K562 (cell line): ENCODE data around the gene USP27X. TPM values are rescaled to one million over a fixed set of nuclear protein-coding genes. Genes with fewer than 3 reads are reported as not detected.

ENCODE experiments used
- ATAC-seq: fragments of 200-7000 bp; cut with Tn5 transposase; 3 replicates; pipeline ENCODE4 v1.9.1; 2020; ENCODE audit warnings: moderate library complexity
- BruUV-seq: library from RNA; stranded (reverse); fragments of 400-500 nt; replicated peaks from 2 replicates; lab custom pipeline; 2021; lab: Mats Ljungman, UMichigan
- CTCF ChIA-PET: fragments of 300-600 bp; formaldehyde crosslinking; extraction: SDS; loops from one replicate; lab custom pipeline; 2021; ENCODE audit warnings: low intra/inter-chr PET ratio; lab: Yijun Ruan, JAX
- POLR2A ChIA-PET: fragments of 300-600, 350-650 bp; sonication (Branson Sonifier 250); formaldehyde crosslinking; extraction: SDS; loops from one replicate; lab custom pipeline; 2021; ENCODE audit warnings: antibody characterized with exemption, inconsistent platforms; lab: Yijun Ruan, JAX
- DNase-seq, 4 experiments: peaks; one replicate each; pipeline versions ENCODE4 v3.0.0 to v3.0.0-alpha.2; 2011 to 2018; ENCODE audit warnings: low spot score in 3 of 4, mixed read lengths in 3 of 4; ENCODE audit errors: extremely low read depth in 1 of 4
- FAIRE-seq: peaks from 2 replicates; lab custom pipeline; 2011; peaks lifted over from hg19 to GRCh38; lab: Jason Lieb, UNC
- H2AFZ ChIP-seq: 2 replicates; pipeline ENCODE4 v1.6.0; 2011; ENCODE audit warnings: low read depth, low read length, control low read depth, inconsistent platforms
- H3K27ac ChIP-seq: fragments of 200-600 bp; 3 replicates; pipeline ENCODE4 v1.8.0; 2011; ENCODE audit warnings: low read depth, mild to moderate bottlenecking, control low read depth, inconsistent platforms, low read length, moderate library complexity, mixed read lengths; ENCODE audit errors: extremely low read depth
- H3K27me3 ChIP-seq, 2 experiments: fragments of 300-600 bp in 1 of 2; 2 replicates in 1 of 2; 3 replicates in 1 of 2; pipeline versions ENCODE4 v1.6.0 to v1.8.0; 2011; ENCODE audit warnings: inconsistent platforms in 2 of 2, low read length in 2 of 2, mild to moderate bottlenecking in 1 of 2, mixed read lengths in 1 of 2, moderate library complexity in 1 of 2; ENCODE audit not compliant: control insufficient read depth in 2 of 2, insufficient read depth in 2 of 2
- H3K36me3 ChIP-seq: fragments of 300-600 bp; 3 replicates; pipeline ENCODE4 v1.8.0; 2011; ENCODE audit warnings: mild to moderate bottlenecking, low read length, inconsistent platforms; ENCODE audit not compliant: control insufficient read depth, insufficient read depth
- H3K4me1 ChIP-seq, 2 experiments: fragments of 200-600 bp in 1 of 2; replicated peaks in 1 of 2; 2 replicates in 1 of 2; 3 replicates in 1 of 2; pipeline versions ENCODE4 v1.5.1 to v1.8.0; 2011; ENCODE audit warnings: inconsistent platforms in 2 of 2, low read length in 2 of 2, mild to moderate bottlenecking in 1 of 2, mixed read lengths in 1 of 2, moderate library complexity in 1 of 2; ENCODE audit not compliant: control insufficient read depth in 2 of 2, insufficient read depth in 2 of 2
- H3K4me2 ChIP-seq: 2 replicates; pipeline ENCODE4 v1.6.1; 2011; ENCODE audit warnings: low read length, control low read depth, inconsistent platforms, mixed read lengths; ENCODE audit not compliant: insufficient read depth
- H3K4me3 ChIP-seq: fragments of 200-600 bp; sonication (generic), shearing (Covaris generic); 2 replicates; pipeline ENCODE4 v1.5.1; 2016; ENCODE audit warnings: control low read depth, inconsistent platforms
- H3K79me2 ChIP-seq: fragments of 200-600 bp; 3 replicates; pipeline ENCODE4 v1.8.0; 2011; ENCODE audit warnings: low read length, inconsistent platforms; ENCODE audit not compliant: control insufficient read depth, insufficient read depth
- H3K9ac ChIP-seq, 2 experiments: 2 replicates each; pipeline versions ENCODE4 v1.6.0 to v1.6.1; 2011; ENCODE audit warnings: low read depth in 2 of 2, low read length in 2 of 2, control low read depth in 1 of 2, inconsistent platforms in 1 of 2, mild to moderate bottlenecking in 1 of 2, mixed read lengths in 1 of 2; ENCODE audit not compliant: insufficient read depth in 1 of 2
- H3K9me1 ChIP-seq: one replicate; pipeline ENCODE4 v1.6.0; 2011; ENCODE audit warnings: inconsistent platforms, mild to moderate bottlenecking, low read length, moderate library complexity; ENCODE audit not compliant: control insufficient read depth, insufficient read depth
- H3K9me3 ChIP-seq: replicated peaks from 2 replicates; pipeline ENCODE4 v1.5.1; 2011; ENCODE audit warnings: low read depth, low read length, inconsistent platforms; ENCODE audit not compliant: control insufficient read depth, insufficient read depth
- H4K20me1 ChIP-seq: replicated peaks from 2 replicates; pipeline ENCODE4 v1.6.1; 2011; ENCODE audit warnings: low read length, inconsistent platforms, mixed read lengths; ENCODE audit not compliant: control insufficient read depth, insufficient read depth
- ARID1B ChIP-seq: fragments of 450-650 bp; IDR thresholded peaks from 2 replicates; pipeline ENCODE4 v1.6.1; 2016; ENCODE audit warnings: antibody characterized with exemption, mild to moderate bottlenecking, inconsistent platforms
- DPF2 ChIP-seq: fragments of 450-650 bp; IDR thresholded peaks from 2 replicates; pipeline ENCODE4 v1.6.1; 2016
- EZH2 ChIP-seq: IDR thresholded peaks from 2 replicates; pipeline ENCODE4 v1.6.1; 2012; ENCODE audit warnings: low read depth, mild to moderate bottlenecking, inconsistent platforms, low read length, borderline replicate concordance
- FOXP1 ChIP-seq: sonication (generic); formaldehyde crosslinking; IDR thresholded peaks from 2 replicates; pipeline ENCODE4 v1.8.0; 2022; ENCODE audit warnings: mild to moderate bottlenecking, missing genetic modification reagents
- HDAC3 ChIP-seq: fragments of 450-650 bp; IDR thresholded peaks from 2 replicates; pipeline ENCODE4 v1.6.1; 2018; ENCODE audit warnings: borderline replicate concordance, mild to moderate bottlenecking, moderate library complexity; ENCODE audit not compliant: partially characterized antibody
- MAFG ChIP-seq: fragments of 450-650 bp; conservative IDR thresholded peaks from 2 replicates; pipeline ENCODE4 v1.6.1; 2016; ENCODE audit warnings: missing genetic modification characterization, missing compliant biosample characterization
- MEIS2 ChIP-seq: fragments of 450-650 bp; IDR thresholded peaks from 2 replicates; pipeline ENCODE4 v1.6.1; 2014; ENCODE audit warnings: mild to moderate bottlenecking; ENCODE audit not compliant: partially characterized antibody
- POLR2AphosphoS5 ChIP-seq: IDR thresholded peaks from 2 replicates; pipeline ENCODE4 v1.6.1; 2011; ENCODE audit warnings: mild to moderate bottlenecking, low read depth, low read length, moderate library complexity; ENCODE audit not compliant: control insufficient read depth, insufficient read depth
- PYGO2 ChIP-seq: fragments of 450-650 bp; IDR thresholded peaks from 2 replicates; pipeline ENCODE4 v1.6.1; 2016; ENCODE audit warnings: mild to moderate bottlenecking, missing genetic modification characterization, moderate library complexity, missing compliant biosample characterization
- SRSF3 ChIP-seq: fragments of 200-400 bp; formaldehyde crosslinking; IDR thresholded peaks from 2 replicates; pipeline ENCODE4 v1.6.1; 2016; ENCODE audit warnings: mild to moderate bottlenecking, low read length, moderate library complexity; ENCODE audit not compliant: insufficient read depth
- SUPT5H ChIP-seq: fragments of 450-650 bp; IDR thresholded peaks from 2 replicates; pipeline ENCODE4 v1.6.1; 2016
- U2AF2 ChIP-seq: fragments of 200-400 bp; formaldehyde crosslinking; optimal IDR thresholded peaks from 2 replicates; pipeline ENCODE3; 2017; ENCODE audit warnings: low read depth, mild to moderate bottlenecking, low read length
- ZKSCAN8 ChIP-seq: fragments of 200-800 bp; sonication (Bioruptor generic); IDR thresholded peaks from 2 replicates; pipeline ENCODE4 v1.6.1; 2016; ENCODE audit warnings: missing genetic modification characterization, missing compliant biosample characterization
- ZNF347 ChIP-seq: fragments of 450-650 bp; formaldehyde crosslinking; IDR thresholded peaks from 2 replicates; pipeline ENCODE4 v1.4.0; 2020; ENCODE audit warnings: low read depth, mild to moderate bottlenecking, moderate library complexity
- ZNF707 ChIP-seq: fragments of 250-450 bp; sonication (Bioruptor Pico); conservative IDR thresholded peaks from 2 replicates; pipeline ENCODE4 v1.8.0; 2022; ENCODE audit warnings: inconsistent platforms, mild to moderate bottlenecking, moderate library complexity
- WGBS: fragments of 100-300 bp; shearing (Covaris generic); methylation state at CpG from one replicate; pipeline ENCODE4 v1.1.6; 2016; ENCODE audit warnings: low coverage, mixed read lengths; ENCODE audit not compliant: insufficient coverage; ENCODE audit errors: missing lambda C conversion rate; 5-methylcytosine and 5-hydroxymethylcytosine counted together
- in situ Hi-C: fragments of 300-500 bp; cut with MboI; formaldehyde crosslinking; loops from 4 replicates; pipeline ENCODE4 v1.15.0; 2018; ENCODE audit warnings: inconsistent platforms, mixed read lengths
- intact Hi-C: fragments of 100-400 bp; cut with micrococcal nuclease; formaldehyde crosslinking; loops from 2 replicates; pipeline ENCODE4 v1.14.2; 2022
- polyA plus RNA-seq, 8 experiments: library from polyadenylated mRNA; depleted of rRNA in 4 of 8; stranded (reverse) in 5 of 8; unstranded in 3 of 8; fragments of >200 nt; fragmentation: Nextera tagmentation in 2 of 8; fragmentation: Illumina TruSeq in 1 of 8; extraction: Ambion mirVana in 2 of 8; extraction: Trizol in 1 of 8; gene quantifications; 2 replicates each; pipeline versions ENCODE4 v1.2.1 to v1.2.3, GENCODE V29; 2011 to 2014; ENCODE audit warnings: inconsistent platforms in 1 of 8, missing spikeins in 1 of 8
- total RNA-seq, 7 experiments: library from RNA; depleted of rRNA in 6 of 7; stranded (reverse); fragments of >200 nt in 6 of 7; fragmentation: Illumina TruSeq in 2 of 7; extraction: Trizol in 2 of 7; gene quantifications; 2 replicates each; pipeline versions ENCODE4 v1.2.1 to v1.2.3, GENCODE V29; 2011 to 2021; ENCODE audit warnings: low replicate concordance in 1 of 7
- TF ChIP-seq, protein P1 (sequence below): fragments of 450-650 bp; IDR thresholded peaks from 2 replicates; pipeline ENCODE4 v1.6.1; 2016
- TF ChIP-seq, protein P2 (sequence below): sonication (generic); formaldehyde crosslinking; IDR thresholded peaks from 2 replicates; pipeline ENCODE4 v1.8.1; 2022; ENCODE audit warnings: missing genetic modification reagents
- TF ChIP-seq, protein P3 (sequence below), 2 experiments: fragments of 250-450 bp in 1 of 2; fragments of 450-650 bp in 1 of 2; sonication (Bioruptor Pico) in 1 of 2; IDR thresholded peaks; 2 replicates each; pipeline versions ENCODE4 v1.6.1 to v1.8.0; 2016 to 2021; ENCODE audit warnings: mild to moderate bottlenecking in 2 of 2, moderate library complexity in 2 of 2, missing compliant biosample characterization in 1 of 2, missing genetic modification characterization in 1 of 2
- TF ChIP-seq, protein P4 (sequence below): sonication (generic); formaldehyde crosslinking; IDR thresholded peaks from 2 replicates; pipeline ENCODE4 v1.8.1; 2023; ENCODE audit warnings: mild to moderate bottlenecking, missing genetic modification reagents

USP27X gene
- total and polyA plus RNA-seq, 9 of the 15 experiments (the other 6 are each of a cell fraction or from before 2014, with no cell fraction given): 0.15 to 4.7 (median 1.6) TPM

DNA sequence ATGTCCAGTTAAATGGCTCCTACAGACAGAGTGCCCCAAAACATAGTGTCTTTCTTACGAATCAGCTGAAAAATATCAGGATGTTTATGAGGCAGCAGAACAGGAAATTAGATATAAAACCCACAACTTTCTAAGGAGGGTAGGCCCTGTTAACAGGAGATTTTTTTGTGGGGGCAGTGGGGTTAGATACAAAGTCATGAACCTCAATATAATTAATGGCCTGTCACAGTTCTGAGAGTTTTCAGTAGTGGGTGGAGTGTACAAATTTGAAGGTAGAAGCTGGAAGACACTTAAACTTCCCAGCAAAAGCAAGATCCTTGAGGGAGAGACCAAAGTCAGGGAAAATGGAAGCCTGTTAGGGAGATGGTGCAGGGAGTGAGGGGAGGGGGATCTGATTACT, 32.8 kb upstream of the USP27X start:
- in situ Hi-C loops: no loop called here
- Histone ChIP-seq H3K4me3 (no peak overlapping the region), H3K27ac (no peak overlapping the region; the same call in 2 of the 3 replicates), H3K27me3 (no peaks in the 10 kb centered on the region), H3K36me3 (no peaks in the 10 kb centered on the region), H3K79me2 (no peaks in the 10 kb centered on the region), H2AFZ (peak overlapping the region; percentile 40; the same call in 1 of the 2 replicates), H3K4me2 (no peak overlapping the region), H3K4me1 (peaks cover 0 to 11% of the 10 kb centered on the region in 2 experiments; a peak in 2 of 5 replicates), H3K9me1 (no peaks in the 10 kb centered on the region), H3K9me3 (no peaks in the 10 kb centered on the region), H4K20me1 (no peaks in the 10 kb centered on the region), H3K9ac (peak overlapping the region in 1 of 2 experiments; percentile 25; a peak in 1 of 4 replicates)
- WGBS: 0% methylated on average over 1 of the region's 1 CpG
- intact Hi-C loops: no loop called here
- FAIRE-seq: no peak
- ChIA-PET CTCF (no interaction called here), POLR2A (no interaction called here)
- no peak for DNase-seq
- no peak for ATAC-seq
- no TSS peak for BruUV-seq
- TF ChIP-seq SUPT5H: no peak
- TF ChIP-seq, protein P1, sequence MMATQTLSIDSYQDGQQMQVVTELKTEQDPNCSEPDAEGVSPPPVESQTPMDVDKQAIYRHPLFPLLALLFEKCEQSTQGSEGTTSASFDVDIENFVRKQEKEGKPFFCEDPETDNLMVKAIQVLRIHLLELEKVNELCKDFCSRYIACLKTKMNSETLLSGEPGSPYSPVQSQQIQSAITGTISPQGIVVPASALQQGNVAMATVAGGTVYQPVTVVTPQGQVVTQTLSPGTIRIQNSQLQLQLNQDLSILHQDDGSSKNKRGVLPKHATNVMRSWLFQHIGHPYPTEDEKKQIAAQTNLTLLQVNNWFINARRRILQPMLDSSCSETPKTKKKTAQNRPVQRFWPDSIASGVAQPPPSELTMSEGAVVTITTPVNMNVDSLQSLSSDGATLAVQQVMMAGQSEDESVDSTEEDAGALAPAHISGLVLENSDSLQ: peak; percentile 66
- no peak for TF ChIP-seq FOXP1 (CRISPR knock-in tag)
- TF ChIP-seq U2AF2: no peak
- no peak for TF ChIP-seq PYGO2 (tag)
- TF ChIP-seq ZKSCAN8 (CRISPR knock-in tag): no peak
- TF ChIP-seq, protein P2, sequence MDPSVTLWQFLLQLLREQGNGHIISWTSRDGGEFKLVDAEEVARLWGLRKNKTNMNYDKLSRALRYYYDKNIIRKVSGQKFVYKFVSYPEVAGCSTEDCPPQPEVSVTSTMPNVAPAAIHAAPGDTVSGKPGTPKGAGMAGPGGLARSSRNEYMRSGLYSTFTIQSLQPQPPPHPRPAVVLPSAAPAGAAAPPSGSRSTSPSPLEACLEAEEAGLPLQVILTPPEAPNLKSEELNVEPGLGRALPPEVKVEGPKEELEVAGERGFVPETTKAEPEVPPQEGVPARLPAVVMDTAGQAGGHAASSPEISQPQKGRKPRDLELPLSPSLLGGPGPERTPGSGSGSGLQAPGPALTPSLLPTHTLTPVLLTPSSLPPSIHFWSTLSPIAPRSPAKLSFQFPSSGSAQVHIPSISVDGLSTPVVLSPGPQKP (CRISPR knock-in tag): no peak
- no peak for TF ChIP-seq HDAC3
- TF ChIP-seq, protein P3, sequence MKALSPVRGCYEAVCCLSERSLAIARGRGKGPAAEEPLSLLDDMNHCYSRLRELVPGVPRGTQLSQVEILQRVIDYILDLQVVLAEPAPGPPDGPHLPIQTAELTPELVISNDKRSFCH (CRISPR knock-in tag; IDR thresholded peaks at IDR 0.05): no peak
- TF ChIP-seq, protein P3 (tag; IDR thresholded peaks at IDR 0.05): no peak
- TF ChIP-seq DPF2: no peak
- TF ChIP-seq, protein P4, sequence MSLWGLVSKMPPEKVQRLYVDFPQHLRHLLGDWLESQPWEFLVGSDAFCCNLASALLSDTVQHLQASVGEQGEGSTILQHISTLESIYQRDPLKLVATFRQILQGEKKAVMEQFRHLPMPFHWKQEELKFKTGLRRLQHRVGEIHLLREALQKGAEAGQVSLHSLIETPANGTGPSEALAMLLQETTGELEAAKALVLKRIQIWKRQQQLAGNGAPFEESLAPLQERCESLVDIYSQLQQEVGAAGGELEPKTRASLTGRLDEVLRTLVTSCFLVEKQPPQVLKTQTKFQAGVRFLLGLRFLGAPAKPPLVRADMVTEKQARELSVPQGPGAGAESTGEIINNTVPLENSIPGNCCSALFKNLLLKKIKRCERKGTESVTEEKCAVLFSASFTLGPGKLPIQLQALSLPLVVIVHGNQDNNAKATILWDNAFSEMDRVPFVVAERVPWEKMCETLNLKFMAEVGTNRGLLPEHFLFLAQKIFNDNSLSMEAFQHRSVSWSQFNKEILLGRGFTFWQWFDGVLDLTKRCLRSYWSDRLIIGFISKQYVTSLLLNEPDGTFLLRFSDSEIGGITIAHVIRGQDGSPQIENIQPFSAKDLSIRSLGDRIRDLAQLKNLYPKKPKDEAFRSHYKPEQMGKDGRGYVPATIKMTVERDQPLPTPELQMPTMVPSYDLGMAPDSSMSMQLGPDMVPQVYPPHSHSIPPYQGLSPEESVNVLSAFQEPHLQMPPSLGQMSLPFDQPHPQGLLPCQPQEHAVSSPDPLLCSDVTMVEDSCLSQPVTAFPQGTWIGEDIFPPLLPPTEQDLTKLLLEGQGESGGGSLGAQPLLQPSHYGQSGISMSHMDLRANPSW (CRISPR knock-in tag): no peak
- 0 out of 2 replicates have a peak, but pooled peaks have one; percentile 10 for TF ChIP-seq ARID1B
- peak; percentile 81 for TF ChIP-seq MEIS2
- no peak for TF ChIP-seq POLR2AphosphoS5
- TF ChIP-seq MAFG (tag): no peak
- no peak for TF ChIP-seq ZNF347 (CRISPR knock-in tag)
- TF ChIP-seq EZH2: no peak
- no peak for TF ChIP-seq ZNF707
- TF ChIP-seq SRSF3: no peak
